Nucleus accumbens (tissue), 56 donors: ENCODE data around the gene CRYZ.
"Not testable (repeated sequence)": the region's sequence is repeated elsewhere in the genome, so short reads cannot be mapped to it uniquely, and the experiment has no call there.

Source experiments
- DNase-seq, 56 donors: peaks; one replicate each; lab custom pipeline; 2025; lab: John Stamatoyannopoulos, UW

The CRYZ gene

GRCh38 chr1:74732960-74733603 is at the start of gene CRYZ, which contains the start of gene TYW3:
TSS of gene CRYZ (minus strand) at chr1:74733050. CDS start at chr1:74724821, 8,229 bp downstream.
TSS of gene TYW3 (plus strand) at chr1:74733152. CDS start at chr1:74733245, 93 bp downstream.
- peak; percentile 41 to 96 (median 86) for DNase-seq

GRCh38 chr1:74780594-74780993 is 47.7 kb upstream of the CRYZ start:
- no peak for DNase-seq

- no peak for DNase-seq
These were observed 46.9 kb upstream of the CRYZ start for GRCh38 chr1:74779750-74780149.

- DNase-seq: no peak
These were observed 44.7 kb upstream of the CRYZ start for GRCh38 chr1:74777525-74777924.

GRCh38 chr1:74775735-74776134 is 42.9 kb upstream of the CRYZ start:
- DNase-seq: no peak

- DNase-seq: no peak
These were observed 40.7 kb upstream of the CRYZ start for GRCh38 chr1:74773582-74773981.

- DNase-seq: no peak
These were observed 40.1 kb upstream of the CRYZ start for GRCh38 chr1:74772945-74773344.

GRCh38 chr1:74771913-74772515 is 39.2 kb upstream of the CRYZ start:
- DNase-seq: peak in 4 of 56 donors; percentile 0 to 2 (median 1)

GRCh38 chr1:74767490-74767889 is 34.6 kb upstream of the CRYZ start:
- no peak for DNase-seq

- DNase-seq: no peak
These were observed 33.7 kb upstream of the CRYZ start for GRCh38 chr1:74766579-74766978.

GRCh38 chr1:74763807-74764206 is 31.0 kb upstream of the CRYZ start:
- no peak for DNase-seq

GRCh38 chr1:74756650-74757049 is 23.8 kb upstream of the CRYZ start:
- not testable (repeated sequence) for DNase-seq

GRCh38 chr1:74755475-74755874 is 22.6 kb upstream of the CRYZ start:
- no peak for DNase-seq

GRCh38 chr1:74753104-74753503 is 20.3 kb upstream of the CRYZ start:
- DNase-seq: no peak

- DNase-seq: no peak
These were observed 16.1 kb upstream of the CRYZ start for GRCh38 chr1:74748960-74749359.

GRCh38 chr1:74745247-74745646 is 12.4 kb upstream of the CRYZ start:
- DNase-seq: not testable (repeated sequence)

GRCh38 chr1:74740307-74740980 is 7.6 kb upstream of the CRYZ start:
- not testable (repeated sequence) for DNase-seq

- no peak for DNase-seq
These were observed 4.5 kb upstream of the CRYZ start for GRCh38 chr1:74737333-74737732.

GRCh38 chr1:74733604-74734484 is 994 bp upstream of the CRYZ start:
- DNase-seq: peak in 28 of 56 donors; percentile 3 to 63 (median 30)

- peak in 16 of 56 donors; percentile 10 to 67 (median 36) for DNase-seq
These were observed 541 bp downstream of the CRYZ start for GRCh38 chr1:74732071-74732946.
